ENCODE data around the gene REEP1.

REEP1 gene, protein sequence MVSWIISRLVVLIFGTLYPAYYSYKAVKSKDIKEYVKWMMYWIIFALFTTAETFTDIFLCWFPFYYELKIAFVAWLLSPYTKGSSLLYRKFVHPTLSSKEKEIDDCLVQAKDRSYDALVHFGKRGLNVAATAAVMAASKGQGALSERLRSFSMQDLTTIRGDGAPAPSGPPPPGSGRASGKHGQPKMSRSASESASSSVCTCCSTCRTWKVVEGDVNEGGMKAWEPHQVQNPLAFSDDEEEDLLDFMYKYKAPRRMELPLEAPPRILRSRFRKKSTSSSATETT

DNA sequence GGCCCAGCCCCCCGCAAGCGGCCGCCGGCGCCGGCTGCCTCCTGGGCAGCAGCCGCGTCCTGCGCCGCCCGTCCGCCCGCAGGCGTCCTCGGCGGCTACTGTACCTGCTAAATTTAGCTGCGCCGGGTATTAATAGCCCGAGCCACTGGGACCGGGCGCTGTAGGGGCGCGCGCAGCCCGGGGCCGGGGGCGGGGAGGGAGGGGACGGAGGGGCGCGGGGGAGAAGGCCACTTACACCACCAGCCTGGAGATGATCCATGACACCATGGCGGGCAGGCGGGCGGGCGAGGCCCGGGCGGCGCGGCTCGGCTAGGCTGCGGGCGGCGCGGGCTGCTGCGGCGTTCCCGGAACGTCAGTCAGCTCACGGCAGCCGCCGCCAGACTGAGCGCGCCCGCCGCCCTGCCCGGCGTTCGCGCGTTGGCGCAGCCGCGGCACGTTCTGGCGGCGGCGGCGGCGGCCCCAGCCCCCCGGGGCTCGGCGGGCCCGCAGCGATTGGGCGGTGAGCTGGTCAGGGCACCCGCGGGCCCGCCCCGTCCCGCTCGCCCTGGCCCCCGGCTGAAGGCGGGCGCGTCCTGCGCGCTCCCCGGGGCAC, at the start of gene REEP1:
REEP1 (minus strand) TSS at position 383 of the 592 bp plus-strand sequence; CDS start at position 267, 116 bp downstream.
- DNase-seq, result no peak

DNA sequence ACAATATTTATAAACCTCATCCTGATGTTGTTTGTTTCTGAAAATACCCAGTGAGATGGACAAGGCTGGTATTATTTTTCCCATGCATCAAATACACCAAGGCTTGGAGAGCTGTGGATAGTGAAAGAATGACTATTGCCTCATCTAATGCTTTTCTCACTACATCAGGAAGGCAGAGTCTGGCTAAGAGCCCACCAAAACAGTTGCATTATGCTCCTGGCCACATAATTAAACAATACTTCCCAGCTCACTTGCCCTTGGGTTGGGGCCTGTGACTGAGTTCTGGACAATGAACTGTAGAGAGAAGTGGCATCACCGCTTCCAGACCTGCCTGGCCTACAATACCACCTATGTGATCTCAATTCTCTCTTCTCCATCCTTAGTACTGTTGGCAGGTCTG, 46.4 kb upstream of the REEP1 start:
- DNase-seq, result no peak

DNA sequence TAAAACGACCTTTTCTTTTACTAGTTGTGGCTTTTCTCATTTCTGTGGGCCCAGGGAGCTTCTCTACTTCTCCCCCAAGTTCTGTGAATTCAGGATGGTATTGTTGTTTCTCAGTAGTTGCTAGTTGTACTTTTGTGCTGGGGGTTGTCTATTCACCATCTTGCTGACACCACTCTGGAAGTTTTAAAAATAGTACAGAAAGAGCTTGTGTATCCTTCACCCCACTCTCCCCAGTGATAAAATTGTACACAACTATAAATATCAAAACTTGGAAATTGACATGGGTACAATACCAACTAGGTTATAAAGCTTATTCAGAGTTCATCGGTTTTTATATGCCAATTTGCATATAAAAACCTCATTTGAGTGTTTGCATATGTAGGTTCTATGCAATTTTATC, 45.3 kb upstream of the REEP1 start:
- DNase-seq, result no peak

DNA sequence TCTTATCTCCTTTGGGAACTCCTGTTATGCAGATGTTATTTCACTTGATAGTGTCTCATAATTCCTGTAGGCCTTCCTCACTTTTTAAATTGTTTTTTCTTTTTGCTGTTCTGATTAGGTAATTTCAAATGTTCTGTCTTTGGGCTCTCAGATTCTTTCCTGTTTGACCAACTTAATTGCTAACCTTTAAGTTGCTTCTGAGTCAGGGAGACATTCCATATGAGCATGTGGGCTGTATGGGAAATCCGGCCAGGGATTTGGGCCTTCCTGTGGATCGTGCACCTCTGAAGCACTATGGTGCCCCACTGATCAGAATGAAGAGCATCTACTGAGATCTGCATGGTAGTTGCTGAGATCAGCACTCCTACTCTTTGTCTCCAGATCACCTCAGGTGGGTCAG, 44.7 kb upstream of the REEP1 start:
- DNase-seq, result no peak

DNA sequence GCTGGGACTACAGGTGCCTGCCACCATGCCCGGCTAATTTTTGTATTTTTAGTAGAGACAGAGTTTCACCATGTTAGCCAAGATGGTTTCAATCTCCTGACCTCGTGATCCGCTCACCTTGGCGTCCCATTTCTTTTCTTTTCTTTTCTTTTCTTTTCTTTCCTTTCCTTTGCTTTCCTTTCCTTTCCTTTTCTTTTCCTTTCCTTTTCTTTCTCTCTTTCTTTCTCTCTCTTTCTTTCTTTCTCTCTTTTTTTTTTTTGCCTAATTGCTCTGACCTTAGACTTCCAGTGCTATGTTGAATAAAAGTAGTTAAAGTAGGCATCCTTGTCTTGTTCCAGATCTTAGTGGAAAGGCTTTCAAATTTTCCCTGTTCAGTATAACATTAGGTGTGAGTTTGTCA, 41.0 kb upstream of the REEP1 start:
- no peak for DNase-seq

DNA sequence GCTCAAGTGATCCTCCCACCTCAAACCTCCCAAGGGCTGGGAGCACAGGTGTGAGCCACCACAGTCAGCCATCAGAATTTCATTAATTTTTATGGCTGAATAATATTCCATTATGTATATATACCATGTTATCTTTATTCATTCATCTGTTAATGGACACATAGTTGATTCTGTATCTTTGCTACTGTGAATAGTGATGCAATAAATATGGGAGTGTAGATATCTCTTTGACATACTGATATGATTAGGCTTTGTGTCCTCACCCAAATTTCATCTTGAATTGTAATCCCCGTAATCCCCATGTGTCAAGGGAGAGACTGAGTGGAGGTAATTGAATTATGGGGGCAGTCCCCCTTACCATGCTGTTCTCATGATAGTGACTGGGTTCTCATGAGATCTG, 38.2 kb upstream of the REEP1 start:
- DNase-seq, result no peak

DNA sequence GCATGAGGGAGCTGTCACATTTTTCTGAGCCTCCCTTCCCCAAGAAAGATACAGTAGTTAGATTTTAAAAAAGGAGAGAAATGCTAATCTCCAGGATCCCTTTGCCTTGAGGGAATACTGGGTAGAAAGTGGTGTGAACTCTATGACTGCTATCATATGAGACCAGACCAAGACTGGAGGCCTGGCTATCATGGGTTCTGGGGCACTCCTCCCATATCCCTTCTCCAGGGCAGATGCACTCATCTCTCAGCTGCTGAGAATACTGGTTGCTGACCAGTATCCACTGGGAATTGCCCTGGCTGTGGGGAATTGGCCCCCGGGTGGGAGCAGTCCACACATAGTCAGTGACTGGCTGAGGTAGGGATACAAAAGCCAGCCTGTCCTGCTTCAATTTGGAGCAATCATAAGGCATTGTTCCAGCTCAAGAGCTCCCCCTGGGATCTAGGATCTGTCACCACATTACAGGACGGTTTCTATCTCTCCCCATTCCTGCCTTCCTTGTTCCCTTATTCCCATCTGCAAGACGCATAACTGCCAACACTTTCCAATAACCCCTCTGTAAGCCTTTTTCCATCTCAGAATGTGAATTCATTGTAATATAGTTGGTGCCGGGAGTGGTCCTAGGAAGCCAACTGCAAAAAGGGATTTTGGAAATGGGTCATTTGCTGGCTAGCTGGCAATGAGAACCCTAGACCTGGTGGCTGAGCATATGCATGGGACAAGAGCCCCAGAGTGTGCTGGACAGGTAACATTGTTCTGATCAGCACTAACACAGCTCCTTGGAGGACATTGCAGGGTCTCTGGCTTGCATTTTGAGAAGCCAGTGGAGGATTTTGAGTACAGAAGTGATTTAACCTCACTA, 35.4 kb upstream of the REEP1 start:
- DNase-seq, result peak; percentile 68

DNA sequence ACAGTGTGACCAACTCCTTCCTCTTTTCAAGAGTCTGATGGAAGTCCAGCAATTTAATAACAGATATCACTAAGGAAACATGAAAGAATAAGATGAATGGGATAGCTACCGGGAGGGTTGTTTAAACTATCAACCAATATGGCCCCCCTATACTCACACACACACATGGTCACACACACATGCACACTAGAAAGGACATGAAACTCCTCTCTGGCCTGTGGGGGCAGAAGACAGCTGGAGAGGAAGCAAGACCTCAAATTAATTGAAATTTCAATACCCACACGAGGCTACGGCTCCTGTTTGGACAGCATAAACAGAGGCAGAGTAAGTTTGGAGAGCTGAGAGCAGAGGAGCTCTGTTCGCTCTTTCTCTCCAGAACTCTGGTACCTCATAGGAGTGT, 34.7 kb upstream of the REEP1 start:
- no peak for DNase-seq

DNA sequence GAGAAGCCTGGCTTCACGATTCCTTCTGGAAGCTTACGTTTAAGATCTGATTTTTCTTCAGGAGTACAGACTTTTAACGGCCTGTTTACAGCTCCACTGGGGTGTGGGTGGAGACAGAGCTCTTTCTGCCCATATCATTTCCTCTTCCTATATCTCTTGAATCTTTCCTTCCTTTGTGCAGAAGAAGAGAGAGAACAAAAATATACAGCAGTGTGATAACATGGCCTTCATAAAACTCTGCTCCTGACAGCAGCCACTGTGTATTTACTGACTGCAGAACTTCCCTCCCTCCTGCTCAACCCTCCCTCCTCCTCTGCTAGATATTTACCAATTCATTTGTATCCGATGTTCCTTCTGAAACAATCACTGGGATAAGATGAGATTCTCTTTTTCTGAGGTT, 34.1 kb upstream of the REEP1 start:
- DNase-seq, result no peak

DNA sequence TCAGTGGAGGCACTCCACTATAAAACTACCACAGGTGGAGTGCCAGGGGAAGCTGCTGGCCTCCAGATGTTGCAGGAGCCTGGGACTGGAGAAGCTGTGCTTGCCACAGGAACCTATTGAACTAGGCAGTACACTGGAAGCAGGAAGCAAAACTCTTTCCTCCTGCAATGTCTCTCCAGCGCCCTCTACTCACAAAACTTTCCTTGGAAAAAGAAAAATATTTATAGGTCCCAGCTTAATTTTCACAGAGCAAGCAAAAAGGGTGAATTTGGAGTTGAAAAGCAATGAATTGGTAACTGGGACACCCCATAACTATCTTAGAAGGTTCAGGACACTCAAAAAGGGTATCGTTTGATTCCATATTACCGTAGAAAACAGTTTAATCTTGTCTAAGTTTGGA, 33.2 kb upstream of the REEP1 start:
- no peak for DNase-seq

DNA sequence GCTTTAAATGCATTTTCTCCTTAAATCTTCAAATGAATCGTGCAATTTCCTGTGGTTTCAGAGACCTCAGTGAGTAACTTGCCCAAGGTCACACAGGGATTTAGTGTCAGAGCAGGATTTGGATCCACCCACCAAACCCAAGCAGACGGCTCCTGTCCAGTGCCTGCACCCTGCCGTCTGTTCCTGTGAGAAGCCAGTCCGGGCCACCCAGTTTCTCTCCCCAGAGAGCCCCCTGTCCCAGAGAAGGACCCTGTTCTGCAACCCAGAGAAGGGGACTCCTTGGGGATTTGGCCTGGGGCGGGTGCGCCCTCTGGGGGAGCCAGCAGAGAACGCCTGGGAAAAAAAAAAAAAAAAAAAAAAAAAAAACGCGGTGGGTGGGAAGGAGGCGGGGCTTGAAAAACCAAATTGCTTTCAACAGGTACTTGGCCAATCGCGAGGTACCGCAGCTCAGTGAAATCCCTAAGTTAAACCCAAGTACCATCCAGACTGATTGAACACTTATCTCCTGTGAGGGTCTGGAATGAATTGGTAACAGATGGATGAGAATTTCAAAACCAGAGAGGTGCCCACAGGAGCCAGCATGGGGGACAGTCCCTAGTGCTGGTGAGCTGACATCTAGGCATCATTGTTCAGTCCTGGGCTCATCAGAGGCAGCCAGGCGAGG, 30.9 kb upstream of the REEP1 start:
- peak; percentile 61 for DNase-seq

DNA sequence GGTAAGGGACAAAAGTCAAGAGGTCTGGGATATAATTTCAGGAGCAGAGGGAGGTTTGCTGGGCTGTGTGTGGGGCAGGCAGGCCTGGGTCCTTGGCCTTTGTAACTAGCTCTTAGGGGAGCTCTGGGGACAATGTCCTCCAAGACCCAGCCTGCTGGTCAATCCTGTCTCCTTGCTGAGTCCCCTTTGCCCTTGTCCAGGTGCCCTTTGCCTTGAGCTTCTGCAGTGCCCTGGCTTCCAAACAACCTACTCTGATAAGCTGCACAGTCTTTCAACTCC, 30.0 kb upstream of the REEP1 start:
- no peak for DNase-seq

DNA sequence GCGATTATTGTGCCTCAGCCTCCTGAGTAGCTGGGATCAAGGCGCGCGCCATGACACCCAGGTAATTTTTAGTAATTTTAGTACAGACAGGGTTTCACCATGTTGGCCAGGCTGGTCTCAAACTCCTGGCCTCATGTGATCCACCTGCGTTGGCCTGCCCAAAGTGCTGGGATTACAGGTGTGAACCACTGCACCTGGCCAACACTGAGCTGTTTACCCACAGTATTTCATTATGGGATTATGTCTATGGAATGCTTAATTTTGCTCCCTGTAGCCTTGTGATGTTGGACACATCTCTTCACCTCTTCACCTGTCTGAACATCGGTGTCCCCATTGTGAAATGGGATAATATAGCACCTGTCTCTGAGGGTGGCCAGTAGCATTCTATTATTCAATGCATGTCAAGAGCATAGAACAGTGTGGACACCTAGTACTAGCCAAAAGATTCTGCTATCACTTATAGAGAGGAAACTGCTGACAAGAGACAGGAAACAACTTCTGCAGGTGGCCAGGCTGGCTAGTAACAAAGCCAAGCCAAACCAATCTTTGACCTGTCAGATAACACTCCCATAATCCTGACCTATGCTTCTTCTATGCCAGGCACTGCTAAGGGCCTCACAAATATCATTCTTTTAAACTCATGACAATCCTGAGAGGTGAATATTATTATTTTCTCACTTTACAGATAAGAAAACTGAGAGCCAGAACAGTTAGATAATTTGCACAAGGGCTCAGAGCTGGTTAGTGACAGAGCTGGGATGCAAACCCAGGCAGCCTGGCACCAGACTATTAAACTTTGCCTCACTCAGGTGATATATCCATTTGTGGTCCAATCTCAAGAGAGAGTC, 29.4 kb upstream of the REEP1 start:
- no peak for DNase-seq

DNA sequence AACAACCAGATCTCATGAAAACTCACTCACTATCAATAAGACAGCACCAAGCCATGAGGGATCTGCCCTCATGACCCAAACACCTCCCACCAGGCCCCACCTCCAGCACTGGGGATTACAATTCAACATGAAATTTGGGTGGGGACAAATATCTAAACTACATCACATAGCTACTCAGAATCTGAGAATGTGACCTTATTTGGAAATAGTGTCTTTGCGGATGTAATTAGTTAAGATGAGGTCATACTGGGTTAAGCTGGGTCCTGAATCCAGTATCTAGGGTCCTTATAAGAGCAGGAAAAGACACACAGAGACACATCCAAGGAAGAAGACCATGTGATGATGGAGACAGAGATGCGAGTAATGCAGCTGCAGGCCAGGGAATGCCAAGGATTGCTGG, 27.5 kb upstream of the REEP1 start:
- no peak for DNase-seq

DNA sequence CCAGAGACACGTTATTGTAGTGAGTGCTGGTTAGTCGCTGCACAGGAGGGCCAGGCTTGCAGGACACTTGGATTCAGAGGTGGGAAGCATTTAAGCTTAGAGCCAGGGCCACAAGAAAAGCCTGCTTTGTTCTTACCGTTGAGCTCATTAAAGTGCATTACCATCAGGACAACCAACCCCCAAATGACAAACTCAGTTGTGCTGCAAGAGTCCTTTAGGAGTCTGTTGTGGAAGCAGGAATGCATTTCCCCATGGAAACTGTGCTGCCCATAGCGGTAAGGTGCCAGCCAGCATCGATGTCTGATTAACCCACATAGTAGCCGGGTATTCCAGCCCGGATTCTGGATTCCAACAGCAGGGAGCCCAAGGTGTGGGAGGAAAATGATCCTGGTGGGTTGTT, 23.4 kb upstream of the REEP1 start:
- DNase-seq, result no peak

DNA sequence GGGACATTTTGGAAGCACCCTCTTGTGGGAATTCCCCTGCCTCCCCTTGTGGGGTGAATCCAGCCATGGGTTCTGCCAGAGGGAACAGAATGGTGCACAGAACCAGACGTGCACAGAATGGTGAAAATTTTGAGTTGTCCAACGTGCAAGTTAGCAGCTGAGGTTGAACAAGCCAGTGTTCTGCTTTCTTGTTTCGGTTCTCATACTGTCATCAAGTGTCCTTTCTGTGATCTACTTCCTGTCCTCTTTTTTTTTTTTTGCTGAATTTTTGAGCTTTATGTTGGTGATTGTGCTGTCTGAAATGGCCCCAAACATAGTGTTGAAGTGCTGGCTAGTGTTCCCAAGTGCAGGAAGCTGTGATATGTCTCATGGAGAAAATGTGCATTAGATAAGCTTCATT, 21.5 kb upstream of the REEP1 start:
- DNase-seq, result no peak

DNA sequence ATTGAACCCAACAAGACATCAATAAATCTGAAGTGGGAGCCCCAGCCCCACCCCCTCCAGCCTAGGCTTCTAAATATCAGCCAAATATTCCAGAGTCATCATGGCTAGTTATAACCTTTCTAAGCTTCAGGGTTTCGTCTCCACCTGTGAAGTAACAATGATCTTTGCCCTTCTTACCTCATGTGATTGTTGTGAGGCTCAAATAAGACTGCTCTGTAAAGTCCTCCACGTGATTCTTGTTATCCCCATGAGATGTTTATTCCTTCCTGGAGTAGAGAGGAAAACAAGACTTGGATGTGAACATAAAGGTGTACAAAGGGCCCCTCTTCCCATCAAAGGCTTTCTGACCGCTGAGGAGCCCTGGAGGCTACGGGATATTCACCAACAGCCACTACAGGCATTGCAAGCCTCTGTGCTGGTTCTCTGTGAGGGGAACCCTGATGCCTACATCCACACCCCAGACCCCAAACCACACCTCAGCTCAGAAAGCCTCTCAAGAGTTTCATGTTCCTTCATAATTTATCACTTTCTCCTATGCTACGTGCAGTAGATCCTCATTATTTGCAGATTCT, 20.1 kb upstream of the REEP1 start:
- no peak for DNase-seq

DNA sequence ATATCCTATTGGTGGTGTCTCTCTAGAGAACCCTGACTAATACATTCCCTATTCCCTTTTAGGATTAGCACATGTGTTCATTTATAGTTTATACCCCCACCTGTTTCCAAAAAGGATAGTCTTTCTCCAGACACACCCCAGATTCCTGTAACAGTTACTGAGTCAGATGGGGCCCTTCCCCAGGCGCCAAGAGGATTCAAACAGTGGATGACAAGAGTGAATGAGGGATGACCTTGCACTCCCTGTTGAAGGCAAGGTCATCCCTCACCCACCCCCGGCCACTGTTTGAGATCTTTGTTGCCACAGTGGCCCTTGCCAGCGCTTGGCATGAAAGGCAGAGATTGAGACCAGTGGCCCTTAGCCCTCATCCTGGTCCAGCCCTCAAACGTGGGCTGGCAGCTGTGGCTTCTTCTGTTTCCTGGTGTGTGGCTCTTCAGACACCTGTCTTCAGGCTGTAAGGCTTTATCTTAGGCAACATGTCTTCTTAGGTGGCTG, 15.3 kb upstream of the REEP1 start:
- DNase-seq, result no peak

DNA sequence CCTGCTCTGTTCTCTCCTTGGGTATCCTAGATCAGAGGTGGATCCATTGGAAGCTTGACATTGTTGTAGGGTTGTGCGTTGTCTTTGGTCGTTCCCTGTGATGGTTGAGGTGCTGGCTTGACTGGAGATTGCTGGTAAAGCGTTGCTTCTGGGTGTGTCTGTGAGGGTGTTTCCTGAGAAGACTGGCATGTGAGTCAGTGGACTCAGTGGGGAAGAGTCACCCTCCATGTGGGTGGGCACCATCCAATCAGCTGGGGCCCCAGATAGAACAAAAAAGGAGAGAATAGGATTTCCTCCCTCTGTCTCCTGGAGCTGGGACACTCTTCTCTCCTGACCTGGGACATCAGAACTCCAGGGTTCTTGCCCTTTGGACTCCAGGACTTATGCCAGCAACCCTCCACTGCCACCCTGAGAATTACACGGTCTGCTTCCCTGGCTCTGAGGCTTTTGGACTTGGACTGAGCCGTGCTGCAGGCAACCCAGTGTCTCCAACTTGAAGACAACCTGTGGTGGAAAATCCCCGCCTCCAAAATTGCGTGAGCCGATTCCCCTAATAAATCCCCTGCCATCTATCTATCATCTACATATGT, 14.8 kb upstream of the REEP1 start:
- DNase-seq, result no peak

DNA sequence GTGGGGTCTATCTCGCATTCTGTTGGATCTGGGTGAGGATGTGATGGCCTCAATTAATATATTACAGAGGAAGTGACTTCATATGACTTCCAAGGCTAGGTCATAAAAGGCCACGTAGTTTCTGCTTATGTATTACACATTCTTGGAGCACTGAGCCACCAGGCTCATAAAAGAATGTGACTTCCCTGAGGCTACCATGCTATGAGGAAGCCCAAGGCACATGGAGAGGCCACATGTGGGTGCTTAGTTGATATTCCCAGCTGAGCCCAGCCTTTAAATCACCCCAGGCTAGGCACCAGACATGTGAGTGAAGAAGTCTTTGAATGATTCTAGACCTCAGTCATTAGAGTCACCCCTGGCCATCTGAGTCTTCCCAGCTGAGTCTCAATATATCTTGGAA, 13.3 kb upstream of the REEP1 start:
- DNase-seq, result no peak

DNA sequence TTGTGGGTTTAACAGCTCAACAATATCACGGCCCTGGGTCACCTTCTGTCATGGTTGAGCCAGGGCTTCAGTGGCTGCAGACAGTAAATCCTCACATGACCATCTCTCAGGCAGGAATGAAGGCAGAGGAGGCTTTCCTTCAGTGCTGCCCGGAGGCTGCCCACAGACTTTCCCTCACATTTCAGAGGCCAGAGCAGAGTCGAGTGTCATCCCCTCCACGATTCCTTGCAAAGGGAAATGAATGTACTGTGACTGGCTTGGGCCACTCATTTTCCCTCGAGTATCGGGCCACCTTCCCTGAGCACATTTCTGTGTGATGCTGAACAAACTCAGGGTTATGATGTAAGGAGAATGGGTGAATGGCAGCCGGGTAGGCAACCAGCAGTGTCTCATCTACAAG, 10.0 kb upstream of the REEP1 start:
- no peak for DNase-seq
